ENCODE measurements around the gene DNAJC4.

Gene DNAJC4

GRCh38 chr11:64230171-64230984, at the start of gene DNAJC4:
Gene DNAJC4 (plus strand): TSS chr11:64230548. CDS start chr11:64230855, 307 bp downstream.
- DNase-seq (ENCODE audit: low spot score): peak; percentile 77

- DNase-seq (ENCODE audit: low spot score): no peak
Observed at GRCh38 chr11:64180891-64181290, 49.5 kb upstream of the DNAJC4 start.

- peak; percentile 94 for DNase-seq (ENCODE audit: low spot score)
Observed at GRCh38 chr11:64181506-64182411, 48.6 kb upstream of the DNAJC4 start.

GRCh38 chr11:64183890-64184289, 46.5 kb upstream of the DNAJC4 start:
- DNase-seq (ENCODE audit: low spot score): no peak

GRCh38 chr11:64185175-64185692, 45.1 kb upstream of the DNAJC4 start:
- DNase-seq (ENCODE audit: low spot score): peak; percentile 84

- peak; percentile 97 for DNase-seq (ENCODE audit: low spot score)
Observed at GRCh38 chr11:64185693-64186491, 44.5 kb upstream of the DNAJC4 start, which contains the start of gene STIP1. Gene STIP1 (plus strand): TSS chr11:64186171. CDS start chr11:64186262, 91 bp downstream.

- DNase-seq (ENCODE audit: low spot score): no peak
Observed at GRCh38 chr11:64186492-64187165, 43.7 kb upstream of the DNAJC4 start.

- no peak for DNase-seq (ENCODE audit: low spot score)
Observed at GRCh38 chr11:64192434-64192833, 37.9 kb upstream of the DNAJC4 start.

GRCh38 chr11:64196626-64197025, 33.7 kb upstream of the DNAJC4 start:
- no peak for DNase-seq (ENCODE audit: low spot score)

- DNase-seq (ENCODE audit: low spot score): no peak
Observed at GRCh38 chr11:64198511-64198910, 31.8 kb upstream of the DNAJC4 start.

- no peak for DNase-seq (ENCODE audit: low spot score)
Observed at GRCh38 chr11:64201543-64201942, 28.8 kb upstream of the DNAJC4 start.

GRCh38 chr11:64202992-64203391, 27.4 kb upstream of the DNAJC4 start:
- DNase-seq (ENCODE audit: low spot score): no peak

GRCh38 chr11:64203421-64204079, 26.8 kb upstream of the DNAJC4 start:
- DNase-seq (ENCODE audit: low spot score): no peak

- DNase-seq (ENCODE audit: low spot score): no peak
Observed at GRCh38 chr11:64204080-64204440, 26.3 kb upstream of the DNAJC4 start.

- DNase-seq (ENCODE audit: low spot score): peak; percentile 94
Observed at GRCh38 chr11:64204464-64204989, 25.8 kb upstream of the DNAJC4 start.

GRCh38 chr11:64206457-64207255, 23.7 kb upstream of the DNAJC4 start, which contains the start of gene FERMT3:
Gene FERMT3 (plus strand): TSS chr11:64206721. CDS start chr11:64207365, 644 bp downstream.
- DNase-seq (ENCODE audit: low spot score): no peak

- peak; percentile 86 for DNase-seq (ENCODE audit: low spot score)
Observed at GRCh38 chr11:64207256-64208085, 22.9 kb upstream of the DNAJC4 start.

GRCh38 chr11:64208086-64208795, 22.1 kb upstream of the DNAJC4 start:
- DNase-seq (ENCODE audit: low spot score): no peak
